Smooth muscle cell of the umbilical artery (primary cell): Measurements from ENCODE around the gene MCTS1. TPM values are rescaled to one million over a fixed set of nuclear protein-coding genes. Genes with fewer than 3 reads are reported as not detected.

Source experiments
- total RNA-seq: library from RNA; depleted of rRNA; stranded (reverse); fragments of >200 nt; gene quantifications from 2 replicates; pipeline ENCODE4 v1.2.3, GENCODE V29; 2014

Gene MCTS1
- 30.6 and 32.1 TPM in 2 replicates for total RNA-seq

GRCh38 chrX:120603707-120604360 is at the start of gene MCTS1:
TSS of gene MCTS1 (plus strand) at chrX:120604101. CDS start at chrX:120604237, 136 bp downstream.

GRCh38 chrX:120560842-120561633 is 42.9 kb upstream of the MCTS1 start, which contains the start of gene CUL4B:
TSS of gene CUL4B (minus strand) at chrX:120560962. CDS start at chrX:120560638, 324 bp downstream.

GRCh38 chrX:120629667-120630537 is 26.0 kb downstream of the MCTS1 start, which contains the start of gene C1GALT1C1:
TSS of gene C1GALT1C1 (minus strand) at chrX:120630054. CDS start at chrX:120627166, 2,888 bp downstream.

Other genes with a start within 250 kb of the MCTS1 start
- not detected in 2 replicates for gene ATP1B4, start 242.0 kb upstream of the MCTS1 start, total RNA-seq
- 230 and 252 TPM in 2 replicates for gene LAMP2, start 134.8 kb upstream of the MCTS1 start, total RNA-seq
- 38.6 and 69.1 TPM in 2 replicates for gene CUL4B, start 43.1 kb upstream of the MCTS1 start, total RNA-seq
- gene C1GALT1C1, start 26.0 kb downstream of the MCTS1 start, total RNA-seq = 50.6 and 57.0 TPM in 2 replicates